ENCODE results near the gene CTNNBL1. TPM values are rescaled to one million over a fixed set of nuclear protein-coding genes. Genes with fewer than 3 reads are reported as not detected.
A peak's percentile ranks its signal among the peaks of the same experiment; 100 is the strongest.

The CTNNBL1 gene
- polyA plus RNA-seq, 1 of the 3 experiments (the other 2 are of a cell fraction): 29.5 TPM

DNA sequence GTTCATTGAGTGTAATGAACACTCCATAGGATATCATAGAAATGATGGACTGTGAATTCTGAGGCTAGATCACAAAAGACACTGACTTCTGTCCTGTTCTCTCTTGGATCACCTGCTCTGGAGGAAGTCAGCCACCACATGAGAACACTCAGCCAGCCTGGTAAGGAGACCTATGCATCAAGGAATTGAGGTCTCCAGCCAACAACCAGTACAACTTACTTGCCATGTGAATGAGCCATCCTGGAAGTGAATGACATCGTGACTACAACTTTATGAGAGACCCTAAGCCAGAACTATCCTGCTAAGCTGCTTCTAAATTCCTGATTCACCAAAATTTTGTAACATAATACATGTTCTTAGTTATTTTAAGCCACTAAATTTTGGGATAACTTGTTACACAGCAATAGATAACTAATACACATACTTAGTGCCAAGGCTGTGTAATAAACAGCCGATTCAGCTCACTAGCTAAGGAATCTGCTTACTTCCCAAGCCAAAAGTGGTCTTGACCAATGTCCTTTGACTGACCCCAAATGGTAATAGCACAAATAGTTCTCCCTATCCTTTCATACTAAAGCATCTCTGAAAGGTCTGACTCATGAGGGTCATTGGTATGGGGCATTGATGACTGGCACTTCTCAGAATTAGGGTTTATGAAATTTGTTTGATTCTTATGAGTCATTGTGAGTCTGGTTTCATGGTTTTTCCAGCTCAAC lies 6.9 kb upstream of the CTNNBL1 start:
- H3K9me2 ChIP-seq: no peaks in the 10 kb centered on the region
- no peaks in the 10 kb centered on the region for H3K9me3 ChIP-seq
- no peaks in the 10 kb centered on the region for H3K79me2 ChIP-seq (ENCODE audit: insufficient read depth)
- H3K36me3 ChIP-seq (replicated peaks in 1 of 2; ENCODE audit: control insufficient read depth in 1 of 2, insufficient read depth in 2 of 2, low read length in 1 of 2): no peaks in the 10 kb centered on the region
- no peaks in the 10 kb centered on the region; a peak in 1 of 4 replicates for H3K4me1 ChIP-seq (ENCODE audit: control insufficient read depth in 1 of 2, insufficient read depth in 2 of 2, low read depth in 1 of 2, low read length in 1 of 2)
- WGBS (ENCODE audit: low lambda C conversion rate): 83% methylated on average over 2 of the region's 2 CpGs
- ChIA-PET CTCF (no interaction called here), POLR2A (interaction anchor here (0.6 to 1.1 kb wide), 2 partner anchors 93 to 381 kb away, joined by 3 read pairs; no protein-coding TSS in a partner anchor)
- H3F3A ChIP-seq (replicated peaks; ENCODE audit: insufficient read depth): no peaks in the 10 kb centered on the region
- TF ChIP-seq NRF1 (IDR thresholded peaks at IDR 0.05; ENCODE audit: low read depth, low read length) (no peak), TAF1 (IDR thresholded peaks at IDR 0.05; ENCODE audit: borderline replicate concordance, low read depth, low read length) (no peak), POLR2AphosphoS5 (IDR thresholded peaks at IDR 0.05; ENCODE audit: low read depth, low read length) (no peak), ELF1 (IDR thresholded peaks at IDR 0.05) (no peak), RXRA (IDR thresholded peaks at IDR 0.05; ENCODE audit: borderline replicate concordance, low read depth) (no peak), FOSL2 (IDR thresholded peaks at IDR 0.05; ENCODE audit: borderline replicate concordance, low read depth) (0 out of 2 replicates have a peak, but pooled peaks have one; percentile 14), RCOR1 (IDR thresholded peaks at IDR 0.05; ENCODE audit: low read length) (no peak), REST (IDR thresholded peaks at IDR 0.05; ENCODE audit: low read depth, low read length) (no peak)
- TF ChIP-seq, protein P1, sequence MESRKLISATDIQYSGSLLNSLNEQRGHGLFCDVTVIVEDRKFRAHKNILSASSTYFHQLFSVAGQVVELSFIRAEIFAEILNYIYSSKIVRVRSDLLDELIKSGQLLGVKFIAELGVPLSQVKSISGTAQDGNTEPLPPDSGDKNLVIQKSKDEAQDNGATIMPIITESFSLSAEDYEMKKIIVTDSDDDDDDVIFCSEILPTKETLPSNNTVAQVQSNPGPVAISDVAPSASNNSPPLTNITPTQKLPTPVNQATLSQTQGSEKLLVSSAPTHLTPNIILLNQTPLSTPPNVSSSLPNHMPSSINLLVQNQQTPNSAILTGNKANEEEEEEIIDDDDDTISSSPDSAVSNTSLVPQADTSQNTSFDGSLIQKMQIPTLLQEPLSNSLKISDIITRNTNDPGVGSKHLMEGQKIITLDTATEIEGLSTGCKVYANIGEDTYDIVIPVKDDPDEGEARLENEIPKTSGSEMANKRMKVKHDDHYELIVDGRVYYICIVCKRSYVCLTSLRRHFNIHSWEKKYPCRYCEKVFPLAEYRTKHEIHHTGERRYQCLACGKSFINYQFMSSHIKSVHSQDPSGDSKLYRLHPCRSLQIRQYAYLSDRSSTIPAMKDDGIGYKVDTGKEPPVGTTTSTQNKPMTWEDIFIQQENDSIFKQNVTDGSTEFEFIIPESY (IDR thresholded peaks at IDR 0.05; ENCODE audit: borderline replicate concordance, low read depth): no peak
- no peak overlapping the region for H2AFZ ChIP-seq (ENCODE audit: low read depth)
- H4K20me1 ChIP-seq (ENCODE audit: insufficient read depth): no peaks in the 10 kb centered on the region
- no peak overlapping the region for H3K4me2 ChIP-seq
- no peak overlapping the region for H3K27ac ChIP-seq (ENCODE audit: low read depth in 2 of 2, low read length in 1 of 2)
- DNase-seq: no peak
- no peak overlapping the region for H3K4me3 ChIP-seq (ENCODE audit: low read depth in 2 of 2, low read length in 1 of 2)
- H3K9ac ChIP-seq: no peak overlapping the region
- peaks cover 8% of the 10 kb centered on the region; the same call in 1 of the 2 replicates for H3K27me3 ChIP-seq (ENCODE audit: insufficient read depth)

- Histone ChIP-seq H3K27ac (ENCODE audit: low read depth in 2 of 2, low read length in 1 of 2) (no peak overlapping the region), H3K4me2 (no peak overlapping the region), H3K27me3 (ENCODE audit: insufficient read depth) (peaks cover 8% of the 10 kb centered on the region; the same call in 1 of the 2 replicates), H3K9me3 (no peaks in the 10 kb centered on the region), H3K9me2 (no peaks in the 10 kb centered on the region), H3K36me3 (replicated peaks in 1 of 2; ENCODE audit: control insufficient read depth in 1 of 2, insufficient read depth in 2 of 2, low read length in 1 of 2) (no peaks in the 10 kb centered on the region), H2AFZ (ENCODE audit: low read depth) (no peak overlapping the region), H3K9ac (no peak overlapping the region), H3K4me1 (ENCODE audit: control insufficient read depth in 1 of 2, insufficient read depth in 2 of 2, low read depth in 1 of 2, low read length in 1 of 2) (no peaks in the 10 kb centered on the region), H3K79me2 (ENCODE audit: insufficient read depth) (no peaks in the 10 kb centered on the region), H4K20me1 (ENCODE audit: insufficient read depth) (no peaks in the 10 kb centered on the region), H3K4me3 (ENCODE audit: low read depth in 2 of 2, low read length in 1 of 2) (no peak overlapping the region), H3F3A (replicated peaks; ENCODE audit: insufficient read depth) (no peaks in the 10 kb centered on the region)
- TF ChIP-seq CHD2 (IDR thresholded peaks at IDR 0.05; ENCODE audit: low read length, partially characterized antibody) (no peak), GATA2 (CRISPR knock-in tag; IDR thresholded peaks at IDR 0.05) (no peak), GABPA (IDR thresholded peaks at IDR 0.05; ENCODE audit: low read depth) (no peak), MEF2A (IDR thresholded peaks at IDR 0.05; ENCODE audit: borderline replicate concordance, low read depth) (no peak), RAD21 (IDR thresholded peaks at IDR 0.05; ENCODE audit: low read length) (no peak)
- TF ChIP-seq, protein P2, sequence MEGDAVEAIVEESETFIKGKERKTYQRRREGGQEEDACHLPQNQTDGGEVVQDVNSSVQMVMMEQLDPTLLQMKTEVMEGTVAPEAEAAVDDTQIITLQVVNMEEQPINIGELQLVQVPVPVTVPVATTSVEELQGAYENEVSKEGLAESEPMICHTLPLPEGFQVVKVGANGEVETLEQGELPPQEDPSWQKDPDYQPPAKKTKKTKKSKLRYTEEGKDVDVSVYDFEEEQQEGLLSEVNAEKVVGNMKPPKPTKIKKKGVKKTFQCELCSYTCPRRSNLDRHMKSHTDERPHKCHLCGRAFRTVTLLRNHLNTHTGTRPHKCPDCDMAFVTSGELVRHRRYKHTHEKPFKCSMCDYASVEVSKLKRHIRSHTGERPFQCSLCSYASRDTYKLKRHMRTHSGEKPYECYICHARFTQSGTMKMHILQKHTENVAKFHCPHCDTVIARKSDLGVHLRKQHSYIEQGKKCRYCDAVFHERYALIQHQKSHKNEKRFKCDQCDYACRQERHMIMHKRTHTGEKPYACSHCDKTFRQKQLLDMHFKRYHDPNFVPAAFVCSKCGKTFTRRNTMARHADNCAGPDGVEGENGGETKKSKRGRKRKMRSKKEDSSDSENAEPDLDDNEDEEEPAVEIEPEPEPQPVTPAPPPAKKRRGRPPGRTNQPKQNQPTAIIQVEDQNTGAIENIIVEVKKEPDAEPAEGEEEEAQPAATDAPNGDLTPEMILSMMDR (IDR thresholded peaks at IDR 0.05): no peak
- CTCF ChIA-PET: no interaction called here
- POLR2A ChIA-PET: interaction anchor here (0.6 to 1.1 kb wide), 2 partner anchors 94 to 381 kb away, joined by 3 read pairs; no protein-coding TSS in a partner anchor
- no peak for DNase-seq
- 51% methylated on average over 3 of the region's 3 CpGs for WGBS (ENCODE audit: low lambda C conversion rate)
Observed at GRCh38 chr20:37687478-37687805, 6.4 kb upstream of the CTNNBL1 start.

All from SK-N-SH (cell line).